ENCODE data around the gene DCXR. TPM values are rescaled to one million over a fixed set of nuclear protein-coding genes. Genes with fewer than 3 reads are reported as not detected.

The DCXR gene
- total RNA-seq, 1 experiment from 2014 or later, result 113 TPM

DNA sequence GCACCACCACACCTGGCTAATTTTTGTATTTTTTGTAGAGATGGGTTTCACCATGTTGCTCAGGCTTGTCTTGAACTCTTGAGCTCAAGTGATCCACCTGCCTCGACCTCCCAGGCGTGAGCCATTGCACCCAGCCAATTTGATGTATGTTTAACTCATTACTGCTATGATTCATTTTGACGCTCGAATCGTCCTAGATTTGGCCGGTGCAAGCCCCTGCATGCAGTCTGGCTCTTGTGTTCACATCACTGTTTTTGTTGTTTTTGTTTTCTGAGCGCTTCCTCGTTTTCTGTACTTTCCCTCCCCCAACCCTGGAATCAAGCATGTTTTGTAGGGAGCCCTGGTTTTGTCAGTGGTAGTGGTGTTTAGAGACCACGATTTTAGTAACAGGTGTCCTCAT, 35.9 kb upstream of the DCXR start:
- no peak for DNase-seq (ENCODE audit: low spot score)

DNA sequence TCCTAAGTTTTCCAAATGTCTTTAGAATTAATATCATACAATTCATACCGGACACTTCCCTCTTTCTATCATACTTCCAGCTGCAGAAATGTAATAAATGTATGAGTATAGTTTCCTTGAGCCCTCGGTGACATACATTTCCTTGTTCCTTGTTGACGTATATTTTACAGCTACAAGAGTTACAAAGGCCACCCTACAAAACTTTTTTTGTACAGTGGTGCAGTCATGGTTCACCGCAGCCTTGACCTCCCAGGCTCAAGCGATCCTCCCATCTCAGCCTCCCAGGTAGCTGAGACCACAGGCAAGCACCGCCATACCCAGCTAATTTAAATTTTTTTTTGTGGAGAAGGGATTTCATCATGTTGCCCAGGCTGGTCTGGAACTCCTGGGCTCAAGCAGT, 35.3 kb upstream of the DCXR start:
- DNase-seq (ENCODE audit: low spot score), result no peak

DNA sequence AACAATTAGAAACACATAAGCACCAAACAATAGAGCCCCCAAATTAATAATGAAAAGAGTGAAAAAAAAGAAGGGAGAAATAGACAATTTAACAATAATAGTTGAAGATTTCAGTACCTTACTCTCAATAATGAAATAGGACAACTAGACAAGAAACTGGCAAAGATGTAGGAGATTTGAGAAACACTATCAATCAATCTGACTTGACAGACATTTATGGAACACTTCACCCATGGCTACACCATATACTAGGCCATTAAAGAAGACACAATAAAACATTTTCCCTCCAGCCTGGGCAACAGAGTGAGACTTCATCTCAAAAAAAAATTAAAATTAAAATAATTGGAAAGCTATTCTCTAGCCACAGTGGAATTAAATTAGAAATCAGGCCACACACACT, 33.1 kb upstream of the DCXR start:
- no peak for DNase-seq (ENCODE audit: low spot score)

GRCh38 chr17:82065638-82066303, 28.3 kb upstream of the DCXR start, which contains the start of gene DUS1L:
DUS1L (minus strand) TSS chr17:82065804; CDS start chr17:82065059, 745 bp downstream.
- no peak for DNase-seq (ENCODE audit: low spot score)

- no peak for DNase-seq (ENCODE audit: low spot score)
Measured at GRCh38 chr17:82065193-82065637, 27.7 kb upstream of the DCXR start.

DNA sequence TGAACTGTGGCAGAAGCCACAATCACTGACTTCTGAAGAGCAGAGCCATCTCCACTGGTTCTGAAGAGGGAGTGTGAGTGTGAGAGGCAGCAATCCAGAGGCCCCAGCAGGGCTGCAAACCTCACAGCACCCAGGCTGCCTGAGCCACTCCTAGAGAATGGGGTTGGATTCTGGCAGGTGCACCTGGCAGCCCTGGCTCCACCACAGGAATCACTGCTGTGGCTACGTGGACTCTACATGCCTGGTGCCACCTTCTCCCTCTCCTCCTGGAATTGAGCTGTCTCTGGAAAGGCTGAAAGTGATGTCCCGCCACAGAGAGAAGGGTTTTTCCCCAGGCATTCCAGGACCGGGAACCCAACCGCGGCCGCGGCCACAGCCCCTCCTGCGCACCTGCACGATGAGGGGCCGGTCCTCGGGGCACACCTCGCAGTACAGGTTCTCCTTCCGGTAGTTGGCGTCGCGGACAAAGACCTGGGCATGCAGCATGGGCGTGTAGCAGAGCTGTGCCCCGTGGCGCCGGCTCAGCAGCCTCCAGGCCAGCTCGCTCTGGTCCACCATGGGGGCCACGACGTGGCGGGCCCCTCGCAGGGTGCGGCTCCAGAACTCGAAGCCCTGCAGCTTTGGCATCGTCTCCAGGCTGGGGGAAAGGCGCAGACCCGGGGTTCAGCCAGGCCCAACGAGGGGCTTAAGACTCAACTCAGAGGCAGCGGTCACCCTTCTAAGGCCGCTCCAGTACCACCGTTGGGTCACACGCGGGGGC, 27.1 kb upstream of the DCXR start:
- no peak for DNase-seq (ENCODE audit: low spot score)

DNA sequence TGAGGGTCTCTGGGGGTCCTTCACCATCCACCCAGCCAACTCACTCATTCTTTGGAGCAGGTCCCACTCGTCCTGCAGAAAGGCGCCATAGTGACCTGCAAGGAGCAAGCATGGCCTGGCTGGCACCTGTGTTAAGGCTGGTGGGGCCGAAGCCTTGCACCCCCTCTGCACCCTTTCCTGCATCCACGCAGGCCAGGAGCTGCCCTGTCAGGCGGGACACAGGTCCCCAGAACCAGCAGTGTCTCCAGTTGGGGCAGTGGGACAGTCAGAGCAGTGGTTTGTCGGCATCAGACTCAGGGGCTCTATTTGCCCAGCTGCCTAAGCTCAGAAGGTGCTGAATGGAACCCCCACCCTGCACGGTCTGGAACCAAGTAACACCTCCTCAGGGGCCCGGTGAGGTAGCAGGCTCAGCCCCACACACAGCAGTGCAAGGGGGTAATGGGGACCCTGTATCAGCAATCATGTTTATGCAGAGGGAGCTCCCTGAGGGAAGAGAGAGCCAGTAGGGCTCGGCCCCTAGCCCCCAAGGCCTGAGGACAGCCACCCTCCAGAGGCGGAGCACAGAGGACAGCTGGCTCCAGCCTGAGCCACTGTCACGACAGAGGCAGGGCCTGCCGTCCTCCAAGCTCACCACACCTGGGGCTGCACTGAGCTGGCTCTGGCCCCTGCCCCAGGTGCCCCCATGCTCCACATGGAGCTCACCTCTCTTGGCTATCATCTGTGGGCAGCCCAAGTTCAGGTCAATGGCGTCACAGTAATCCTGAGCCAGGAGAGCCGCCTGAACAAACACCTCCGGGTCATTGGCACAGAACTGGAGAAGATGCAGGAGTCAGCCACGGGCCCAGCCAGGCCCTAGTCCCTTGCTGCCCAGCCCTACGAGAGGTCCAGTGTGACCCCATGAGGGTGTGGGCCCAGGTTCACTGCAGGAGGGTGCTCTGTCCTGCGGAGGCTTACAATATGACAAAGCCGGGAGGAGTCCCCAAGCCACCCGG, 26.2 kb upstream of the DCXR start:
- DNase-seq (ENCODE audit: low spot score), result no peak

- DNase-seq (ENCODE audit: low spot score), result no peak
Measured at GRCh38 chr17:82062984-82063368, 25.5 kb upstream of the DCXR start.

GRCh38 chr17:82062076-82062983, 24.8 kb upstream of the DCXR start:
- no peak for DNase-seq (ENCODE audit: low spot score)

- no peak for DNase-seq (ENCODE audit: low spot score)
Measured at GRCh38 chr17:82061047-82061925, 23.8 kb upstream of the DCXR start.

DNA sequence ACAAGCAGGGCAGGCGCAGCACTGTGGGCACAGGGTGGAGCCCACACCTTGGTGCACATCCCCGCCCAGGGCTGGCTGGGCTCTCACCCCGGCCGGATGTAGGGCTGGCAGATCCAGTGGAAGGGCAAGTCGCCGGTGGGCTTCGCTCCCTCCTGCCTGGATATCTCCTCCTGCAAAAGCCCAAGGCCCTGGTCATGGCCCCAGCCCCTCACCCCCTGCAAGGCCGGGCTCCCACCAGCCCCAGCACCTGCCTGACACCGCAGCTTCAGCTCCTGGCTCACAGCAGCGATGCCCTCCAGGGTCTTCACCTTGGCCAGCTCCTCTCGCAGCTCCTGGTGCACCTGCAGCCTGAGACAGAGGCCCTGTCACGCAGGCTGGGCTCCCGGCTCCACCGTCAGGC, 23.1 kb upstream of the DCXR start:
- no peak for DNase-seq (ENCODE audit: low spot score)

GRCh38 chr17:82060001-82060380, 22.5 kb upstream of the DCXR start:
- no peak for DNase-seq (ENCODE audit: low spot score)

- no peak for DNase-seq (ENCODE audit: low spot score)
Measured at GRCh38 chr17:82059272-82060000, 21.9 kb upstream of the DCXR start.

- DNase-seq (ENCODE audit: low spot score), result no peak
Measured at GRCh38 chr17:82058855-82059249, 21.4 kb upstream of the DCXR start.

GRCh38 chr17:82058230-82058854, 20.8 kb upstream of the DCXR start:
- no peak for DNase-seq (ENCODE audit: low spot score)

DNA sequence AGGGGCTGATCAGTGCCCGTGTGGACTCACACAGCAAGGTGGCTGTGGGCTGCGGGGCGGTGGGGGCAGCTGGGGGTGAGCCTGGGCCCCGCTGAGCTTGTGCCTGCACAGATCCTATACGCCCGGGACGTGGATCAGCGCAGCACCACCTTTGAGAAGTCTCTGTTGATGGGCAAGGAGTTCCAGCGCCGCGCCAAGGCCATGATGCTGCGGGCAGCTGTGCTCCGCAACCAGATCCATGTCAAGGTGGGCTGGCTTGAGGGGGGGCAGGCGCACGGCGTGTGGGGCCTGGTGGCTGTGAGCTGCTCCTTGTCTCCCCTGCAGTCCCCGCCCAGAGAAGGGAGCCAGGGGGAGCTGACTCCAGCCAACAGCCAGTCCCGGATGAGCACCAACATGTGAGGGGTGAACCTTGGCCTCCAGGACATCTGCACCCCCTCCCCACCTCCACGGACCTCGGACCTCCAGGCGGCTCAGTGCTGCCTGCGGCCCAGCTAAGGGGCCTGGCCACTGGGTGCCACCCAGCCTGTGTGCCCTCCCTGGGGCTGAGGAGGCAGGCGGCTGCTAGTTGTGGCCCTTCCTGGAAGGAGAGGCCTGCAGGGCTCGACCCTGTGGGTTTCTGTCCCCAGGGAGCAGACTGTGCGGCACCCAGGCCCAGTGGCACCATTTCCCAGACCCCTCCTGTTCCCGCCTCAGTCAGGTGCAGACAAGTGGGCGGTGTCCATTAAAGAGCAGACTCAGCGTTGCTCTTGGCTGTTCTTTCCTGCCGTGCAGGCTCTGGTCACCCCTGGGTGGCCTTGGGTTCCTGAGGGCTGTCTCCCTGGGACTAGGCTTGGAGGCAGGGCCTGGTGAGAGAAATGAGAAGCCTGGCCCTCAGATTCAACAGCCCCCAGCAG, 19.5 kb upstream of the DCXR start:
- DNase-seq (ENCODE audit: low spot score), result no peak

DNA sequence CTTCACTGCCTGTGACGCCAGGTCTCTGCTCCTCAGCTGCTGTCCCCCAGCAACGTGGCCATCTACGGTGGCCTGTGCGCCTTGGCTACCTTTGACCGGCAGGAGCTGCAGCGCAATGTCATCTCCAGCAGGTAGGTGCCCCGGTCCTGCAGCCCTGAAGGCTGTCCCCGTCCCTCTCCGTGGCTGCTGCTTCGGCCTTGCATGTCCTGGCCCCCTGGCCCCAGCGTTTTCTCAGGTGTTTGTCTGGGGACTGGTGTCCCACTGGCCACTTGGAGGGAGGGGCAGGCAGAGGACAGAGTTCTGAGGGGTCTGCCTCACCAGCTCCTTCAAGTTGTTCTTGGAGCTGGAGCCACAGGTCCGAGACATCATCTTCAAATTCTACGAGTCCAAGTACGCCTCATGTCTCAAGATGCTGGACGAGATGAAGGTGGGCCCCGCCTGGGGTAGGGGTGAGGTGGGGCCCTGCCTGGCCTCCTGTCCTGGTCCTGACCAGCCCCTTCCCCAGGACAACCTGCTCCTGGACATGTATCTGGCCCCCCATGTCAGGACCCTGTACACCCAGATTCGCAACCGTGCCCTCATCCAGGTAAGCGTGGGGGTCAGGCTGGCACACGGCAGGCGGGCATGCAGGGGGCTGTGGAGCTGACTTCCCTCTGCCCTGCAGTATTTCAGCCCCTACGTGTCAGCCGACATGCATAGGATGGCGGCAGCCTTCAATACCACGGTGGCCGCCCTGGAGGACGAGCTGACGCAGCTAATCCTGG, 18.6 kb upstream of the DCXR start:
- DNase-seq (ENCODE audit: low spot score), result no peak

All from A172 (cell line).